Central memory CD4-positive, alpha-beta T cell (primary cell): ENCODE data around the gene CDH20.

ENCODE experiments used
- DNase-seq: peaks from one replicate; pipeline ENCODE4 v3.0.0; 2022

The CDH20 gene

GRCh38 chr18:61581578-61582201 lies 248.5 kb downstream of the CDH20 start:
- peak; percentile 39 for DNase-seq

- no peak for DNase-seq
Observed at GRCh38 chr18:61582202-61582710, 249.0 kb downstream of the CDH20 start.

- no peak for DNase-seq
Observed at GRCh38 chr18:61583548-61583947, 250.3 kb downstream of the CDH20 start.

GRCh38 chr18:61587865-61588264 lies 254.6 kb downstream of the CDH20 start:
- DNase-seq: no peak

- no peak for DNase-seq
Observed at GRCh38 chr18:61589053-61589723, 256.0 kb downstream of the CDH20 start.

GRCh38 chr18:61589724-61590065 lies 256.5 kb downstream of the CDH20 start:
- no peak for DNase-seq

- no peak for DNase-seq
Observed at GRCh38 chr18:61591253-61591652, 258.0 kb downstream of the CDH20 start.

GRCh38 chr18:61595615-61596251 lies 262.5 kb downstream of the CDH20 start:
- DNase-seq: no peak

- no peak for DNase-seq
Observed at GRCh38 chr18:61596296-61596695, 263.1 kb downstream of the CDH20 start.

- no peak for DNase-seq
Observed at GRCh38 chr18:61597316-61597715, 264.1 kb downstream of the CDH20 start.

- DNase-seq: no peak
Observed at GRCh38 chr18:61600422-61600821, 267.2 kb downstream of the CDH20 start.

- DNase-seq: no peak
Observed at GRCh38 chr18:61602836-61603235, 269.6 kb downstream of the CDH20 start.
